Brain pericyte (primary cell): Measurements from ENCODE around the gene DAZ2.
"Not testable (repeated sequence)": the region's sequence is repeated elsewhere in the genome, so short reads cannot be mapped to it uniquely, and the experiment has no call there.

ENCODE experiments used
- DNase-seq: peaks from one replicate; pipeline ENCODE4 v3.0.0-alpha.2; 2012; ENCODE audit warnings: low read depth, low spot score

Gene DAZ2

GRCh38 chrY:23219233-23219632, at the start of gene DAZ2:
Gene DAZ2, plus strand, starts transcription at chrY:23219533. Its CDS starts 208 bp downstream, at chrY:23219741.
- DNase-seq = not testable (repeated sequence)

- not testable (repeated sequence) for DNase-seq
Measured at GRCh38 chrY:23198908-23199307, 20.4 kb upstream of the DAZ2 start, which contains the start of gene DAZ1. Gene DAZ1, minus strand, starts transcription at chrY:23199008. Its CDS starts 208 bp downstream, at chrY:23198800.

- not testable (repeated sequence) for DNase-seq
Measured at GRCh38 chrY:23207455-23207854, 11.9 kb upstream of the DAZ2 start.

GRCh38 chrY:23209802-23210495, 9.4 kb upstream of the DAZ2 start:
- not testable (repeated sequence) for DNase-seq

- DNase-seq = not testable (repeated sequence)
Measured at GRCh38 chrY:23210681-23211080, 8.7 kb upstream of the DAZ2 start.
